Fibroblast of villous mesenchyme (primary cell): ENCODE measurements around the gene HNRNPUL1. TPM values are rescaled to one million over a fixed set of nuclear protein-coding genes. Genes with fewer than 3 reads are reported as not detected.

Source experiments
- DNase-seq: peaks from one replicate; pipeline ENCODE4 v3.0.0-alpha.2; 2010; ENCODE audit warnings: low read depth
- H3K4me3 ChIP-seq: 2 replicates; pipeline ENCODE4 v1.5.1; 2011; ENCODE audit warnings: low read depth, mild to moderate bottlenecking, low read length
- CTCF ChIP-seq: IDR thresholded peaks from 2 replicates; pipeline ENCODE4 v1.5.1; 2012; ENCODE audit warnings: low read depth, mild to moderate bottlenecking, low read length; ENCODE audit not compliant: insufficient read depth
- total RNA-seq: library from RNA; depleted of rRNA; stranded (reverse); fragments of >200 nt; gene quantifications from 2 replicates; pipeline ENCODE4 v1.2.3, GENCODE V29; 2012

Gene HNRNPUL1
- total RNA-seq, 1 donor: 123 TPM

- peak; percentile 39 for DNase-seq
- no peak overlapping the region for H3K4me3 ChIP-seq
- TF ChIP-seq CTCF: no peak
These were observed 55.5 kb downstream of the HNRNPUL1 start for GRCh38 chr19:41319500-41320184.

DNA sequence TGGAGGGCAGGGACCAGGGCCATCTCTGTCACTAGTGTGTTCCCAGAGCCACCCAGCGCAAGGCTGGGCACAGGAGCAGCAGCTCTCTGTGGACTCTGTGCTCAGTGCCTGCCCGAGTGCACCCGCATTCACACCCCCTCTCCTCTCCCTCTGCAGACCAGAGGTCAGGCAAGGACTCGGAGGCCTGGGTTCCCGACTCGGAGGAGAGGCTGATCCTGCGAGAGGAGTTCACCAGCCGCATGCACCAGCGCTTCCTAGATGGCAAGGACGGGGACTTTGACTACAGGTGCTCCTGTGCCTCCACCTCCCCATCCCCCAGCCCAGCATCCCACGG lies 56.0 kb downstream of the HNRNPUL1 start:
- TF ChIP-seq CTCF: no peak

DNA sequence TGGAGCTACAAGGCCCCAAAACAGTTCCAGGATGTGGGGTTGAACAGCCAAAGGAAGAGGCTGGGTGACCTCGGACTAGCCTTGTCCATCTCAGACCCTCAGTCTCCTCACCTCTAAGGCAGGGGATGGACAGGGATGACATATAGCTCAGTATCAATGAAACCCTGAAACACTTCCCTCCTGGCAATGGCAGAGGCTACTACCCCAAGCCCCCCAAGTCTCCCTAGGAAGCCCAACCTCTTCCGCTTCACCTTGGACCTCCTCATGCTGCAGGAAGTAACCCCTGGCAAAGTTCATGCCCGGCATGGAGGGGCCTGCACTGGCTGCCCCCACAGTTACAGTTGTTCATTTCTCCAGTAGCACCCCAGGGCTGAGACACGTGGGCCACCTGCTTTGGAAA lies 56.4 kb downstream of the HNRNPUL1 start:
- no peak overlapping the region for H3K4me3 ChIP-seq
- TF ChIP-seq CTCF: no peak
- DNase-seq: no peak

More for the DNA sequence above, 56.0 kb downstream of the HNRNPUL1 start:
- no peak overlapping the region for H3K4me3 ChIP-seq
- no peak for DNase-seq

GRCh38 chr19:41321204-41321599 lies 57.0 kb downstream of the HNRNPUL1 start:
- no peak for TF ChIP-seq CTCF
- DNase-seq: no peak
- no peak overlapping the region for H3K4me3 ChIP-seq

GRCh38 chr19:41321600-41322270 lies 57.6 kb downstream of the HNRNPUL1 start:
- DNase-seq: peak; percentile 87
- peak; percentile 80 for TF ChIP-seq CTCF
- H3K4me3 ChIP-seq: no peak overlapping the region

DNA sequence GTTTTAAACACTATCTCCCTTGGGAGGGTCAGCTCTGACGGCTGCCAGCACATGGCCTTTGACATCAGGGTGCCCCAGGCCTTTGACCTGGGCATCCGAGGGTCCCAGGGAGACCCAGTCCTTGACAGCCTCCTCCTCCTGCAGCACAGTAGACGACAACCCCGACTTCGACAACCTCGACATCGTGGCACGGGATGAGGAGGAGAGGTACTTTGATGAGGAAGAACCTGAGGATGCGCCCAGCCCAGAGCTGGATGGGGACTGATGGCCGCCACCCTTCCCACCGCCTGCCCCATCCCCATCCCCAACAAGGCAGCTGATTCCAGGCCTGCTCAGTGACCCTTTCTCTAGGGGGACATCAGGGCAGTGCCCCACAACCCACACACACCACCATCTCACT lies 58.3 kb downstream of the HNRNPUL1 start:
- H3K4me3 ChIP-seq: peak overlapping the region; percentile 19

More for the DNA sequence above, 58.3 kb downstream of the HNRNPUL1 start:
- no peak for TF ChIP-seq CTCF
- no peak for DNase-seq
